ENCODE measurements around the gene CP. TPM values are rescaled to one million over a fixed set of nuclear protein-coding genes. Genes with fewer than 3 reads are reported as not detected.

CP gene
- total and polyA plus RNA-seq, 2 experiments from 2014 or later, result 2.8 to 3.6 TPM

- H3K4me1 ChIP-seq (ENCODE audit: insufficient read depth), result no peaks in the 10 kb centered on the region
- DNase-seq (ENCODE audit: low spot score) (no peak), ATAC-seq (no peak)
- Mint-ChIP-seq H3K4me1 (no peaks in the 10 kb centered on the region; the same call in 2 of the 3 replicates), H3K4me3 (no peak overlapping the region), H3K27ac (no peak overlapping the region), H3K9me3 (no peaks in the 10 kb centered on the region), H3K27me3 (ENCODE audit: insufficient read depth, low read depth, poor library complexity) (no peaks in the 10 kb centered on the region), H3K36me3 (ENCODE audit: low read depth) (peaks cover 76% of the 10 kb centered on the region)
- no peaks in the 10 kb centered on the region for H3K79me2 ChIP-seq (replicated peaks; ENCODE audit: insufficient read depth)
- H3F3A ChIP-seq (replicated peaks; ENCODE audit: low read depth), result no peaks in the 10 kb centered on the region
- no peaks in the 10 kb centered on the region for H3K9me2 ChIP-seq (ENCODE audit: insufficient read depth)
- H3K4me2 ChIP-seq, result no peak overlapping the region
- no peaks in the 10 kb centered on the region for H3K27me3 ChIP-seq (ENCODE audit: insufficient read depth)
- H2AFZ ChIP-seq, result no peak overlapping the region
- H3K27ac ChIP-seq (ENCODE audit: low read depth), result no peak overlapping the region
- H3K36me3 ChIP-seq (ENCODE audit: insufficient read depth), result peaks cover 45% of the 10 kb centered on the region
- H3K4me3 ChIP-seq, result no peak overlapping the region
- no peak for TF ChIP-seq EZH2 (IDR thresholded peaks at IDR 0.05; ENCODE audit: low read depth, unreplicated experiment)
- H4K20me1 ChIP-seq (replicated peaks; ENCODE audit: insufficient read depth), result no peaks in the 10 kb centered on the region
Measured at GRCh38 chr3:149163066-149163465, 58.6 kb downstream of the CP start.

GRCh38 chr3:149162007-149162406 is 59.6 kb downstream of the CP start:
- H3K27ac Mint-ChIP-seq, result no peak overlapping the region
- no peaks in the 10 kb centered on the region for H3K27me3 ChIP-seq (ENCODE audit: insufficient read depth)
- H4K20me1 ChIP-seq (replicated peaks; ENCODE audit: insufficient read depth), result no peaks in the 10 kb centered on the region
- H2AFZ ChIP-seq, result no peak overlapping the region
- H3K27me3 Mint-ChIP-seq (ENCODE audit: insufficient read depth, low read depth, poor library complexity), result no peaks in the 10 kb centered on the region
- H3K9me3 Mint-ChIP-seq, result no peaks in the 10 kb centered on the region
- H3K36me3 ChIP-seq (ENCODE audit: insufficient read depth), result peaks cover 48% of the 10 kb centered on the region
- H3K4me1 ChIP-seq (ENCODE audit: insufficient read depth), result no peaks in the 10 kb centered on the region
- no peak overlapping the region for H3K27ac ChIP-seq (ENCODE audit: low read depth)
- peaks cover 76% of the 10 kb centered on the region for H3K36me3 Mint-ChIP-seq (ENCODE audit: low read depth)
- no peak overlapping the region for H3K4me3 ChIP-seq
- no peak for TF ChIP-seq ZNF114 (CRISPR knock-in tag; IDR thresholded peaks at IDR 0.05)
- no peak for TF ChIP-seq POLR2AphosphoS5 (IDR thresholded peaks at IDR 0.05; ENCODE audit: low read depth)
- no peak for TF ChIP-seq ETS1 (IDR thresholded peaks at IDR 0.05)
- TF ChIP-seq NANOG (IDR thresholded peaks at IDR 0.05; ENCODE audit: borderline replicate concordance), result no peak
- H3F3A ChIP-seq (replicated peaks; ENCODE audit: low read depth), result no peaks in the 10 kb centered on the region
- no peaks in the 10 kb centered on the region for H3K9me2 ChIP-seq (ENCODE audit: insufficient read depth)
- H3K4me1 Mint-ChIP-seq, result no peaks in the 10 kb centered on the region; the same call in 2 of the 3 replicates
- DNase-seq (ENCODE audit: low spot score) (no peak), ATAC-seq (no peak)
- H3K4me2 ChIP-seq, result no peak overlapping the region
- H3K79me2 ChIP-seq (replicated peaks; ENCODE audit: insufficient read depth), result no peaks in the 10 kb centered on the region
- H3K4me3 Mint-ChIP-seq, result no peak overlapping the region

- no peaks in the 10 kb centered on the region for H3K27me3 ChIP-seq (ENCODE audit: insufficient read depth)
- ATAC-seq (no peak), DNase-seq (ENCODE audit: low spot score) (no peak)
- Mint-ChIP-seq H3K4me3 (no peak overlapping the region), H3K27ac (no peak overlapping the region), H3K4me1 (no peaks in the 10 kb centered on the region; the same call in 2 of the 3 replicates), H3K9me3 (no peaks in the 10 kb centered on the region), H3K27me3 (ENCODE audit: insufficient read depth, low read depth, poor library complexity) (no peaks in the 10 kb centered on the region), H3K36me3 (ENCODE audit: low read depth) (peaks cover 69% of the 10 kb centered on the region)
- H3K27ac ChIP-seq (ENCODE audit: low read depth), result no peak overlapping the region
- no peaks in the 10 kb centered on the region for H3K9me2 ChIP-seq (ENCODE audit: insufficient read depth)
- no peaks in the 10 kb centered on the region for H3K4me1 ChIP-seq (ENCODE audit: insufficient read depth)
- no peaks in the 10 kb centered on the region for H3K79me2 ChIP-seq (replicated peaks; ENCODE audit: insufficient read depth)
- no peaks in the 10 kb centered on the region for H4K20me1 ChIP-seq (replicated peaks; ENCODE audit: insufficient read depth)
- H3F3A ChIP-seq (replicated peaks; ENCODE audit: low read depth), result no peaks in the 10 kb centered on the region
- no peak overlapping the region for H3K4me3 ChIP-seq
- no peak overlapping the region for H2AFZ ChIP-seq
- H3K4me2 ChIP-seq, result no peak overlapping the region
- H3K36me3 ChIP-seq (ENCODE audit: insufficient read depth), result peaks cover 46% of the 10 kb centered on the region
- TF ChIP-seq POLR2AphosphoS5 (IDR thresholded peaks at IDR 0.05; ENCODE audit: low read depth) (no peak), CREB1 (CRISPR knock-in tag; IDR thresholded peaks at IDR 0.05; ENCODE audit: low read depth) (no peak), ZNF114 (CRISPR knock-in tag; IDR thresholded peaks at IDR 0.05) (no peak), REST (IDR thresholded peaks at IDR 0.05; ENCODE audit: unreplicated experiment) (no peak), STAT1 (IDR thresholded peaks at IDR 0.05; ENCODE audit: unreplicated experiment) (no peak)
Measured at GRCh38 chr3:149160754-149161300, 60.8 kb downstream of the CP start.
